Activated CD4-positive, alpha-beta T cell treated with anti-CD3 and anti-CD28 coated beads for 1 hour (primary cell): ENCODE results near the gene EIF2B5.
"Not testable (repeated sequence)": the region's sequence is repeated elsewhere in the genome, so short reads cannot be mapped to it uniquely, and the experiment has no call there.

ENCODE experiments used
- DNase-seq: peaks from one replicate; pipeline ENCODE4 v3.0.0-alpha.2; 2020

Gene EIF2B5

DNA sequence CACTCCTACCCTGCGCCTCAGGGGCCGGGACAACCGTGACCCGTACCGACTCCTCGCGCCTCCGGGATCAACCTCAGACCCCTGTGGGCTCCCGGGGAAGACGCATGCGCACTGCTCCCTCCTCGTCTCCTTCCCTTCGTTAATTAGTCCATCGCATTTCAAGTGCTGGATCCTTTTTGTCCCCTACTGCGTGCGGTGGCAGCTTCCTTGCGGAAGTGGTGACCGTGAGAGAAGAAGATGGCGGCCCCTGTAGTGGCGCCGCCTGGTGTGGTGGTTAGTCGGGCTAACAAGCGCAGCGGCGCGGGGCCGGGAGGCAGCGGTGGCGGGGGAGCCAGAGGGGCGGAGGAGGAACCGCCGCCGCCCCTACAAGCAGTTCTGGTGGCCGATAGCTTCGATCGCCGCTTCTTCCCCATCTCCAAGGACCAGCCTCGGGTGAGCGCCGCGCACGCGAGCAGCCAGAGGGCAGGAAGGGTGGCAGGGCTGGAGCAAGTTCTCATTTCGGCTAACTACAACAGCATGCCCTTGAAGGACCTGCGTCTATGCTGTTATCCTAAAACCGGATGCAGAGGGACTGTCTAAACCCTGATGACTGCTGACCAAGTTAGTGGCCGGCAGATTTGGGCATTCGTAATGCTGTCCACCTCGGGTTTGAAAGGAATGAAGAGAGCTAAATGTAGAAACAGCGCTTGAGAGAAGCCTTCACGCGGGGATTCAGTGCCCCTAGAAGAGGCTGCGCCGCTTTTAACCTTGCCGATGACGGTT is at the start of gene EIF2B5:
EIF2B5 (plus strand) TSS at position 210 of the 762 bp plus-strand sequence; CDS start at position 238, 28 bp downstream.
- DNase-seq: peak; percentile 79

DNA sequence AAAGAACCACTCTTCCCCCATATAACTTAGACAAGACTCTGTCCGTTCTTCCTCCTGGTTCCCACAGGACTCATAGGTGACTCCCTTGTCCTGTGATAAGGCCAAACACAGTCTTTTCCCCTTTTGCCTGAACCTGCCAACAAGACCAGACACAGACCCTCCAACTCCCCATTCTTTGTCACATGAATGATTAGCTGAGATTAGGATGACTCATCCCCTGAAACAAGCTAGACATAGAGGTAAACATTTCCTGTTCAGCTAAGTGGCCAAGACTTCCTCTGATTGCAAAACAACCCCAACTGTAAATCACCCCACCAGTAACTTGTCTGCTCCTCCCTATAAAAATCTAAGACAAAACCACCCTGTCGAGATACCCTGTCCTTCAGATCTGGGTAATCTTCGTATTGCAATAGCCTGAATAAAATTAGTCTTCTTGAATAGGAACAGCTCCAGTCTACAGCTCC is 49.7 kb upstream of the EIF2B5 start:
- no peak for DNase-seq

DNA sequence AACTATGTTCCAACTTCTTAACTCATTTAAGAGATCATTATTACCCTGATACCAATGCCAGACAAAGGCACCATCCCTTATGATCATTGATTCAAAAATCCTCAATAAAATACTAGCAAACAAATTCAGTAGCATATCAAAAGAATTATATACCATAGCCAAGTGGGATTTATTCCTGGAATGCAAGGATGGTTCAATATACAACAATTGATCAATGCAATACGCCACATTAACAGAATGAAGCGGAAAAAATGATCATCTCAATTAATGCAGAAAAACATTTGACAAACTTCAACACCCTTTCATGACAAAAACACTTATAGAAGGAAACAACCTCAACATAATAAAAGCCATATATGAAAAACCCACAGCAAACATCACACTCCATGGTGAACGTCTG is 43.0 kb upstream of the EIF2B5 start:
- no peak for DNase-seq

DNA sequence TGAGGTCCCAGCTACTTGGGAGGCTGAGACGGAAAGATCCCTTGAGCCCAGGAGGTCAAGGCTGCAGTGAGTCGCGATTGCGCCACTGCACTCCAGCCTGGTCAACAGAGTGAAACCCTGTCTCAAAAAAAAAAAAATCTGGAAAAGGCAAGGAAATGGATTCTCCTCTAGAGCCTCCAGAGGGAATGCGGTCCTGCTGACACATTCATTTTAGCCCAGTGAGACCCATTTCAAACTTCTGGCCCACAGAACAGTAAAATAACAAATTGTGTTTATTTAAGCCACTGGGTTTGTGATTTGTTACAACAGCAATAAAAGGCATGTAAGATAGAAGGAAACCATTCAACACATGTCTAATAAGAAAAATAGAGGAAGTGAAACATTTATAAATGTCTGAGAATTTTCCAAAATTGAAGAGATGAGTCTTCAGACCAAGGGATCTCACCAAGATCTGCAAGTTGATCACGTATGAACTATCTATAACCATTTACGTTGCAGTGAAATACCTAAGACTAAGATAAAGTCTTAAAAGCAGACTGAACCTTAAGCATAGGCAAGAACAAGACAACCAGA is 38.3 kb upstream of the EIF2B5 start, which contains the start of gene HTR3E:
HTR3E (plus strand) TSS at position 254 of the 573 bp plus-strand sequence. CDS start 466 bp downstream, outside the sequence.
- no peak for DNase-seq

DNA sequence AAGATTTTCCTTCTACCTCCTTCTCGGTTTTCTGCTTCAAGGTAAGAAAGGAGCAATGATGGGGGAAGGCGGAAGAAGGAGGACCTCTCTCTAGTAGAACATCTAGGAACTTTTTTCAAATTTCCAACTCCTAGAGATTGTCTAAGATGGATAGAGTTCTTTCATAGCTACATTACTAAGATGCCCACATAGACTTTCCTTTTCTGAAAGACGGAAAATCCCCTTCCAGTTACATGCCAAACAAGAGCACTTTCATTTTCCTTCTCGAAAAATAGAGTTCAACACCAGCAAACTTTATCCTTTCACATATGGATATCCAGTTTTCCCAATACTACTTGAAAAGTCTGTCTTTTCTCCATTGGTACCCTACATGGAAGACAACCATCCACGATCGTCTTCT is 37.6 kb upstream of the EIF2B5 start:
- DNase-seq: no peak

DNA sequence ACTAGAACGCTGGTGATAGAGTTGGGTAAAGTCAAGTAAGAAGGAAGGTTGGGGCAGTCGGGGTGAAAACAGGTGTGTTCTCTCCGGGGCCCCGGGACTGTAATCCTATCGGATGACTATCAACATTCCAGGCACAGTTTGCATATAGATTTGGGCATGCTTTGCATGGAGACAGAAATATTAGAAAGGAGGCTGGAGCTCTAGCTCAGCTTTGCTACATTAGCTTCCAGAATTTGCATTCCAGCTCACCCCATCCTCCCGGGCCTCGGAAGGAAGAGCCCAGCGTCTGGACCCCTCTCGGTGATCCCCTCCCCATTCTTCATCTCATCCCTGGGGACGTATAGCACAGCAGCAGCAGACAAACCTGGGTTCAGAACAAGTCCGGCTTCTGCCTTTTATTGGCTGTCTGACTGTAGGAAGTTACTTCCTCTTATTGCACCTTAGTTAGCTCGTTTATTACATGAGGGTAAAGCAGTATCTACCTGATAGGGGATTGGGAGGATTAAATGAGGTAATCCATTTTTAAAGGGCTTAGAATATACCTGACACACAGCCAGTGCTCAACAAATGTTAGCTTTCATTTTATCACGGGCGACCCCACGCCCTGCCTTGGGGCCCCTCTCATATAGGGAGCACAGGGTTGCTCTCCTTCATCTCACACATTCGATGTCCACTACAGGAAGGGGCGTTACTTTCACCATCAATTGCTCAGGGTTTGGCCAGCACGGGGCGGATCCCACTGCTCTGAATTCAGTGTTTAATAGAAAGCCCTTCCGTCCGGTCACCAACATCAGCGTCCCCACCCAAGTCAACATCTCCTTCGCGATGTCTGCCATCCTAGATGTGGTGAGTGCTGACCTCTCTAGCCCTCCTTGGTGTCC is 35.1 kb upstream of the EIF2B5 start:
- no peak for DNase-seq

DNA sequence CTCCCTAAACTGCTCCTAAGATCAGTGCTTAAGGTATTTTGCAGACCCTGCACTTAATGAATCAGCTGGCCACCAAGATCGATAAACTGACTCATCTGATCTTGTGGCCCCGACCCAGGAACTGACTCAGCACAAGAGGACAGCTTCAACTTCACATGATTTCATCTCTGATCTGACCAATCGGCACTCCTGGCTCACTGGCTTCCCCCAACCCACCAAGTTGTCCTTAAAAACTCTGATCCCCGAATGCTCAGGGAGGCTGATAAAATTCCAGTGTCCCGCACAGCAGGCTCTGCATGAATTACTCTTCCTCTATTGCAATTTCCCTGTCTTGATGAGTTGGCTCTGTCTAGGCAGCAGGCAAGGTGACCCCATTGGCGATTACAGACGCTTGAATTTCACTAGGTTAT is 24.8 kb upstream of the EIF2B5 start:
- DNase-seq: no peak

DNA sequence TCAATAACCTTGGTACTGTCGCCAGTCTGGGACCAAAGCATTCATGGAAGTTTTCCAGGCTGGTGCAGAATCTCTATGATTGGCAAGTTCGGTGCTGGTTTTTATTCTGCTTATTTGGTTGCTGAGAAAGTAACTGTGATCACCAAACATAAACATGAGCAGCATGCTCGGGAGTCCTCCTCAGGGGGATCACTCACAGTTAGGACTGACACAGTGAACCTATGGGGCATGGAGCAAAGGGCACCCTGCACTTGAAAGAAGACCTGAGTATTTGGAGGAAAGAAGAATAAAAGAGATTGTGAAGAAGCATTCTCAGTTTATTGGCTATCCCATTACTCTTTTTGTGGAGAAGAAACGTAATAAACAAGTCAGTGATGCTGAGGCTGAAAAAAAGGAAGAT is 19.1 kb upstream of the EIF2B5 start:
- DNase-seq: no peak

DNA sequence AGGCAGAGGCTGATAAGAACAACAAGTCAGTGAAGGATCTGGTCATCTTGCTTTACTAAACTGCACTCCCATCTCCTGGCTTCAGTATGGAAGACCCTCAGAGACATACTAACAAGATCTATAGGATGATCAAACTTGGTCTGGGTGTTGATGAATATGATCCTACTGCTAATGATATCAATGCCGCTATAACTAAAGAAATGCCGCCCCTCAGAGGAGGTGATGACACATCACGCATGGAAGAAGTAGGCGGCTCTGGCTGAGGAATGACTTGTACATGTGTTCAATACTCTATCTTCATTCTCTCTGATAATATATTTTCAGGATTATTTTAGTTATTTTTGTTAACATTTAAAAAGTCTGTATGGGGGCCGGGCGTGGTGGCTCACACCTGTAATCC is 17.5 kb upstream of the EIF2B5 start:
- DNase-seq: no peak

DNA sequence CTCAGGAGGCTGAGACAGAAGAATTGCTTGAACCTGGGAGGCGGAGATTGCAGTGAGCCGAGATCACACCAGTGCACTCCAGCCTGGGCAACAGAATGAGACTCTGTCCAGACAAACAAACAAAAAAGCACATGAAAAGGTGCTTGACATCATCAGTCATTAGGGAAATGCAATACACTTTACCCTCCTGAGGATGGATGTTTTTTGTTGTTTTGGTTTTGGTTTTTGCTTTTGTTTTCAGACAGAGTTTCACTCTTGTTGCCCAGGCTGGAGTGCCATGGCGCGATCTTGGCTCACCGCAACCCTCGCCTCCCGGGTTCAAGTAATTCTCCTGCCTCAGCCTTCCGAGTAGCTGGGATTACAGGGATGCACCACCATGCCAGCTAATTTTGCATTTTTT is 14.1 kb upstream of the EIF2B5 start:
- DNase-seq: not testable (repeated sequence)

DNA sequence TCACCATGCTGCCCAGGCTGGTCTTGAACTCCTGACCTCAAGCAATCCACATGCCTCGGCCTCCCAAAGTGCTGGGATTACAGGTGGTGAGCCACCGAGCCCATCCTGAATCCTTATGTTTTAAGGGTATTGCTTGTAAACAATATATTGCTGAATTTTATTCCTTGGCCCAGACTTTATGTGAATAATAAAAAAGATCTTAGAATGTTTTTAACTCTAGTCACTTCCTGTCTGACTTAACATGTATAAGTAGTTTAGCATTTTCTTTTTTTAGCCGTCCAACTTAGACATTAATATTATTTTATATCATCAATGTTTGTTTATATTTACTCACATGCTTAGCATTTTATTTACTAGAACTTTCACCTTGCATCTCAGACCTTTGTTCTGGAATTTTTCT is 9.2 kb upstream of the EIF2B5 start:
- no peak for DNase-seq

DNA sequence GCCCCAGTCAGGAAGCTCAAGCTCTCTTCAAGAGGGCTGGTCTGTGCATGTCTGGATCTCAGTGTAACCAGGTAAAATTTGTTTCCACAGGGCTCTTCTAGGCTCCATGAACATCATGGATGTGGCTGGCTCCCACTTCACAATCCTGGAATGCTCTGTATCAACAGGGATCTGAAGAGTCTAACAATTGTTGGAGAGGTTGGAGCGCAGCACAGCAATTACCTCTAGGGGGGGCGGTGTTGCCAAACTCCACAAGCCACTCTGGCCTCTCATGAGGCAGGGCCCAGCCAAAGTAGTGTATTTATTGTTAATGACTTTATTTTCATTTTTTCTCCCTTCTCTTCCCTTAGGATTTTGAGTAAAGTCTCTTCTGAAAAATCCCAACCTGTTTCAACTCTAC is 6.1 kb upstream of the EIF2B5 start:
- no peak for DNase-seq

DNA sequence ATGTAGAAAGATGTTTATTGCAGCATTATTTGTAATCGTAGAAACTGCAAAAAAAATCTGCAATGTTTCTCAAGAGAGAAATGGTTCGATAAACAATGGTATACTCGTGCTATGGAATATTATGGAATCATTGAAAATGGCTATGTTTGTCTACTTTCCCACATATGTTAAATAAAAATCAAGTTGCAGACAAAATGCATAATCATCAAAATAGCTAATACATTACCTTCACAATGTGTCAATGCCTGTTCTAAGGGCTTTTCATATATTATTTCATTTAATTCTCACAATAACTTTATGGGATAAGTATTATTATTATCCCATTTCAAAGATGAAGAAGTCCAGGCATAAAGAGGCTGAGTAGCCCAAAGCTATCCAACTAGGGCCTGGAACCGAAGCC is 2.2 kb upstream of the EIF2B5 start:
- no peak for DNase-seq

DNA sequence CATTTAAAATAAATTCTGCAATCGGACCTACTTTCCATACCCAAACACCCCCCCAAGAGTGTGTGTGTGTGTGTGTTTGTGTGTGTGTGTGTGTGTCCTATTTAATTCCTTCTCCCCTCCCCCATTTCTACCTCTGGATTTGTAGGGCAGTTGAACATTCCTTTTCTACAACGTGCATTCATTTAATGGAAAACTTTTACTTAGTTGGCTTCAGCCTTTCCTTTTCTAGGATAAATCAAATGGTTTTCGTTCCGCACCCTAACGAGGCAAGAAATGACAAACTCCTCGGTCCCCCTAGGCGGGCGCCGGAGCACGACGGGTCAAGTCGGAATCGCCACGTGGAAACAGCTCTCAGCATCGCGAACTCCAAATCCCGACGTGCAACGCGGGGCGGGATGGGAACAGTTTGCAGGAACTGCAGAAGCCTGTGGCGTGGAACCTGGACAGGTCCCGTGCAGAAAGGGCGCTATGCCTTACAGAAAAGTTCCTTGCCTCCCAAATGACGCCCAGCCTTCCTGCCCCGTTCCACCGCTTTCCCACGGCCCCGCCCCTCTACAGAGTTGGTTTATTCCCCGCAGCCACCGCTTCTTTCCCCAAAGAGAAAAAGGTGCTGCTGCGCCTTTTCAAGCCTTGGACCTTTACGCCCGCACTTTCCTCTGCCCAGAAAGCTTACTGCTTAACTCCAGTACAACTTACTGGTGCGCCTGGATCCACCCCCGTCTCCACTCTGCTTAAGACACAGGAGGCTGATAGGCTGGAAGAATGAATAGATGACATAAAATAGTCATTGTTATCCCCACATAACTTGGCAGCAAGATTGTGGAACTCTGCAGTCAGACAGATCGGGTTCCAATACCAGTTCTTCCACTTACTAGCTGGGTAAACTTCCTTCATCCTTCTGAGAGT is 1.1 kb upstream of the EIF2B5 start:
- no peak for DNase-seq

DNA sequence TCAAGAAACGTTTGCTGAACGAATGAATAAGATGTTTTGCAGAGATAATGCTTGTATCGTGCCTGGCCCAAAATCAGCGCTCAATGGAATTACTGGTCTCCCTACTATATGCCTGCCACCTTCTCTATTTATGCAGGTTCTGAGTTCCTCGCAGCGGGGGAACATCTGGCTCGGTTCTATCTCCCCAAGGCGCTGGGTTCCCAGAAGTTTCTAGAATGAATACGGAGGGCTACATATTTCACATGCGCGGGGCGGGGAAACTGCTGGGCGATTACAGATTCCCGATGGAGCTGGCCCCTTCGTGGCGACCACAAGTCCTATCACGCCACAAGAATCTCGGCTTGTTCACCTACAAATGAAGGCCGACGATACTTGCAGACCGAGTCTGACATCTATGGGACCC is 411 bp upstream of the EIF2B5 start:
- no peak for DNase-seq

DNA sequence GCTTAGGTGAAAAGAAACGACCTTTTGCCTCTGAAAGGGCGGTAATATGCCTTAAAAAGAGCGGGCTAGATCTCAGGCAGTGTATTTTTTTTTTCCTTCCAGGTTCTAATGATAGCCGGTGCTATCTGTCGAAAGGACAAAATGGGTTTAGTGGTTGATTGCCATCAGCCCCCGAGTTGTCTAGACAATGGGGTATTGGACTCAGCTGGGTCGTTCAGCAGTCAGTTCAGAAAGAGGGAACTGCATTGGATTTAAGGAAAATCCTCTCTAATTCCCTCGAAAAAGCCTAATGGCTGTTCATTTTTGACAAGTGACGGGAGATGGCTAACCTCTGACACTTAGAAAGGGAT is 728 bp downstream of the EIF2B5 start:
- no peak for DNase-seq

DNA sequence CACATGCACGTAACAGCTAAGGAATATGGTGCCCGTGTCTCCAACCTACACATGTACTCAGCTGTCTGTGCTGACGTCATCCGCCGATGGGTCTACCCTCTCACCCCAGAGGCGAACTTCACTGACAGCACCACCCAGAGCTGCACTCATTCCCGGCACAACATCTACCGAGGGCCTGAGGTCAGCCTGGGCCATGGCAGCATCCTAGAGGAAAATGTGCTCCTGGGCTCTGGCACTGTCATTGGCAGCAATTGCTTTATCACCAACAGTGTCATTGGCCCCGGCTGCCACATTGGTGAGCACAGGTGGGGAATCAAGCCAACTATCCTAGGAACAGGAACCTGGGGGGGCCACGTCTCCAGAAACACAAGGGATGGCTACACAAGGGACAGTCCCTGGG is 5.3 kb downstream of the EIF2B5 start:
- no peak for DNase-seq

DNA sequence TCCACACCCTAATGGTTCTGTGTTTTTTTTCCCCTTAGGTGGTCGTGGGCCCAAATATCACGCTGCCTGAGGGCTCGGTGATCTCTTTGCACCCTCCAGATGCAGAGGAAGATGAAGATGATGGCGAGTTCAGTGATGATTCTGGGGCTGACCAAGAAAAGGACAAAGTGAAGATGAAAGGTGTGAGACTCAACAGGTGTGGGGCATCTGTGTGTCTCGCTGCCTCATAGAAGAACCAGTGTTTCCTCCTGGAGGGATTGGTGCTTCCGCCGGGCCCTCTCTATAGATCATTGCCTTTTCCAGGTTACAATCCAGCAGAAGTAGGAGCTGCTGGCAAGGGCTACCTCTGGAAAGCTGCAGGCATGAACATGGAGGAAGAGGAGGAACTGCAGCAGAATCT is 7.0 kb downstream of the EIF2B5 start:
- DNase-seq: no peak

DNA sequence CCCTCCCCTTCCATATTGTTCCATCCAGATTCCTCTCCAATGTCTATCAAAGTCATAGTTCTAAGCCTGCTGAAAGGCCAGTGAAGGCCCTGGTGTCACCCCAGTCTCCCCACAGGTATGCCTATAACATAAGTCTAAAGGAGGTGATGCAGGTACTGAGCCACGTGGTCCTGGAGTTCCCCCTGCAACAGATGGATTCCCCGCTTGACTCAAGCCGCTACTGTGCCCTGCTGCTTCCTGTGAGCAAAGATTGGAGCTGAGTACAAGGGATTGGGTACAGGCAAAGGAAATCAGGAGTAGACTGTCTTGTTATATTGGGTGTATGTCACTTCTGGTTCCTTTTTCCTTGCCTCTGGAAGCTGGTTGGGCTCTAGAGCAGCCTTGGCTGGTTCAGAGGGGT is 8.2 kb downstream of the EIF2B5 start:
- no peak for DNase-seq

DNA sequence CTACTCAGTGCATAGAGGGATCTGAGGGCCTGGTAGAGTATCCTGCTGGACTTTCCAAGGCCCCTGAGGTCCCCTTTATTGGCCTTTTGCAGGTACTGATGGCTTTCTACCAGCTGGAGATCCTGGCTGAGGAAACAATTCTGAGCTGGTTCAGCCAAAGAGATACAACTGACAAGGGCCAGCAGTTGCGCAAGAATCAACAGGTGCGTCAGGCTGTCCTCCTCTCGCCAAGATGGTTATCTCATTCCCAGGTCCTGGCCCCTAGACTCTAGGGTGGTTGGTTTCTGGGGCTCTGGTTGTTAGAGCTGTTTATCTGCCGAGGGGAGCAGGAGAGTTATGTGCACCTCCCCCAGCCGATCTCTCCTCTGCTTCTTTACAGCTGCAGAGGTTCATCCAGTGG is 9.3 kb downstream of the EIF2B5 start:
- DNase-seq: no peak

DNA sequence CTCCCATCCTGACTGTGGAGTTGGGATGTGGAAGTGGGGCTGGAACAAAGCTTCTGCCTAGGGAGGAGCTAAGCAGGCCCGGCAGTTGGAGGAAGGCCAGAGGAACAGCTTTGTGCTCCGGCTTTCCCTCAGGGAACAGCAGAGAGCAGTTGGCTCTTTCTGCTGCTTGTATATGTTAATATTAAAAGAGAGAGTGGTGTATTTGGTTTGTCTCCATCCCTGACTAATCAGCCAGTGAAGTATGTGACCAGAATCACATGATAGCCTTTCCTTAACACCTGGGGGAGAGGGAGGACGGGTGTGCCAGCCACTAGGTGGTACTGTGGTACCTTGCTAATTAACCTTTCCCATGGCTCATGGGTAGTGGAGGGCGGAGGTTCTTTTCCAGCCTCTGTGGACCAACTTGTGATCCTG is 10.0 kb downstream of the EIF2B5 start:
- no peak for DNase-seq

DNA sequence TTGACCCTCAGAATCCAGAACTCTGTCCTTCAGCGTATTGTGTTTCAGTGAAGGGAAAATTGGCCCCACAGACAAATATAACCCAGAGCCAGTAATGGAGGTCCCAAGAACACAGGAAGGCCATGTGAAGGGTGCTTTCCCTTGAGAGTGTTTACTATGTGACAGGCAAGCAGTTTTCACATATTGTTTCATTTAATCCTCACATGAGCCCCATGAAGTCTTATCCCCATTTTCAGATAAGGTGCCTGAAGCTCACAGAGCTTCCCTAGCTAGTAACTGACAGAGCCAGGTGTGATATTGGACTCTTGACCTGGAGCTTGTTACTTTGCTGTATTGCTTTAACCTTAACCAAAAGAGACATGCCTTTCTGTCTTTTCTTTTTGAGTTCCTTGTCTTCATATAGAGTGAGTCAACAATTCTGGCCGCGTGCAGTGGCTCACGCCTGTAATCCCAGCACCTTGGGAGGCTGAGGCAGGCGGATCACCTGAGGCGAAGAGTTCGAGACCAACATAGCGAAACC is 10.7 kb downstream of the EIF2B5 start:
- no peak for DNase-seq
